Bronchial epithelial cell (primary cell): Measurements from ENCODE around the gene BLTP2. TPM values are rescaled to one million over a fixed set of nuclear protein-coding genes. Genes with fewer than 3 reads are reported as not detected.

Experiments
- DNase-seq: peaks from one replicate; pipeline ENCODE4 v3.0.0-alpha.2; 2010; ENCODE audit warnings: low read depth
- FAIRE-seq: peaks from 2 replicates; lab custom pipeline; 2011; peaks lifted over from hg19 to GRCh38; lab: Jason Lieb, UNC
- H3K27me3 ChIP-seq: 2 replicates; pipeline ENCODE4 v1.5.1; 2011; ENCODE audit warnings: low read length; ENCODE audit not compliant: control insufficient read depth, insufficient read depth
- H3K36me3 ChIP-seq: 2 replicates; pipeline ENCODE4 v1.5.1; 2011; ENCODE audit warnings: low read length; ENCODE audit not compliant: control insufficient read depth, insufficient read depth
- H3K4me3 ChIP-seq: 2 replicates; pipeline ENCODE4 v1.5.1; 2011; ENCODE audit warnings: mild to moderate bottlenecking, low read depth, low read length, control low read depth
- total RNA-seq: library from RNA; depleted of rRNA; stranded (reverse); fragments of >200 nt; gene quantifications from 2 replicates; pipeline ENCODE4 v1.2.1, GENCODE V29; 2014
- TF ChIP-seq, protein P1 (sequence below): IDR thresholded peaks from 2 replicates; pipeline ENCODE4 v1.5.1; 2011; ENCODE audit warnings: mild to moderate bottlenecking, moderate library complexity, low read length, control low read depth, inconsistent platforms; ENCODE audit not compliant: insufficient read depth, severe bottlenecking

BLTP2 gene
- total RNA-seq, 1 donor from 2014 or later, result 168 TPM

DNA sequence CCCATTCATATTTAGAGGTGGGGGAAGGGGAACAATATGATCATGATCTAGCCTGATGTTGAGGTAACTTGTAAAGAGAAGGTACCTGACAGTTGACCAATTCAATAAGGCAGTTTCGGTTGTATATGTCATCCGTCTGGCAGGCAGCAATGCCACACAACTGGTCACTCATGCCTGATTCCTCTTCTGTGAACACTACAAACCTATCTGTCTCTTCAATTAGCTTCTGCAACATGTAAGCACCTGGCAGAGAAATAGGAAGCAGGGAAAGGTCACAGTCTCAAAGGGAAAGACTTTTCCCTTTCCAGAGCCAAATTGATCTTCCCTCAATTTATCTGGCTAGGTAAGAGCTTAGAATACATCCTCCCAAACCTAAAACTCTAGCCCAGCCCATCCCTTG lies 20.8 kb downstream of the BLTP2 start:
- FAIRE-seq (no peak), DNase-seq (no peak)
- TF ChIP-seq, protein P1, sequence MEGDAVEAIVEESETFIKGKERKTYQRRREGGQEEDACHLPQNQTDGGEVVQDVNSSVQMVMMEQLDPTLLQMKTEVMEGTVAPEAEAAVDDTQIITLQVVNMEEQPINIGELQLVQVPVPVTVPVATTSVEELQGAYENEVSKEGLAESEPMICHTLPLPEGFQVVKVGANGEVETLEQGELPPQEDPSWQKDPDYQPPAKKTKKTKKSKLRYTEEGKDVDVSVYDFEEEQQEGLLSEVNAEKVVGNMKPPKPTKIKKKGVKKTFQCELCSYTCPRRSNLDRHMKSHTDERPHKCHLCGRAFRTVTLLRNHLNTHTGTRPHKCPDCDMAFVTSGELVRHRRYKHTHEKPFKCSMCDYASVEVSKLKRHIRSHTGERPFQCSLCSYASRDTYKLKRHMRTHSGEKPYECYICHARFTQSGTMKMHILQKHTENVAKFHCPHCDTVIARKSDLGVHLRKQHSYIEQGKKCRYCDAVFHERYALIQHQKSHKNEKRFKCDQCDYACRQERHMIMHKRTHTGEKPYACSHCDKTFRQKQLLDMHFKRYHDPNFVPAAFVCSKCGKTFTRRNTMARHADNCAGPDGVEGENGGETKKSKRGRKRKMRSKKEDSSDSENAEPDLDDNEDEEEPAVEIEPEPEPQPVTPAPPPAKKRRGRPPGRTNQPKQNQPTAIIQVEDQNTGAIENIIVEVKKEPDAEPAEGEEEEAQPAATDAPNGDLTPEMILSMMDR, result no peak
- peaks cover 24% of the 10 kb centered on the region for H3K36me3 ChIP-seq
- no peaks in the 10 kb centered on the region for H3K27me3 ChIP-seq
- no peak overlapping the region for H3K4me3 ChIP-seq

DNA sequence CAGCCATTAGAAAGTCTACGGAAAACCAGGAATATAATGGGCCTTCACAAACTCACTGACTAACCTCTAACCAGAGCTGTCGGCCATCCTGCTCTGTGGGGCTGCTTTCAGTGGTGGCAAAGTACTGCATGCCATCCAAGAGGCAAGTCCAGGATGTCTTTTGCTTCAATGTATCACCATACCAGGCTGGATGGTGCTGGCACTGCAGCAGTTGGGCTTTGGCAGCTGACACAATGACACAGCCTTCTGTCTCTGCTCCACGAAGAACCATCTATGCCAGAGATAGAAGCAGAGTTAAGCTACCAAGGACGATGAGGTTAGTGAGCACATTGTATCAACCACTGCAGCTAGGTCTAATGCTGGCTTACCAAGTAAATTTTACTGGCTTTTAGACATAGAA lies 21.3 kb downstream of the BLTP2 start:
- TF ChIP-seq, protein P1, result no peak
- FAIRE-seq, result no peak
- Histone ChIP-seq H3K4me3 (no peak overlapping the region), H3K27me3 (no peaks in the 10 kb centered on the region), H3K36me3 (peaks cover 26% of the 10 kb centered on the region)
- no peak for DNase-seq

DNA sequence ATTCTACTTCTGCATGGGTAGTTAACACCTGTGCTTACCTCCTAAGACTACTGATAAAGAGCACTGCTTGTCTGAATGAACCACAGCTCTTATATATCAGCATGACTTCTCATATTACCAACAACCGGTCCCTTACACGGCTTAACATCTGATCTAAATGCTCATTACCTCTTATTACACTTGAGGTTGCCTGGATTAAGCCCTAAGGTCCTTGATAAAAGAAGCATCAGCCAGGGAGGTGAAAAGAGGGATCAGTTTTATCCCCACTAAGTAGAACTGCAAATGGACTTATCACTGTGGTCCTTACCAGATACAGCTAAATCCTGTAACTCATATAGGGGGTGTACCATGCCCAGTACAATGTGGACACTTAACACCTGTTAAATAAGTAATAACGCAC lies 22.8 kb downstream of the BLTP2 start:
- TF ChIP-seq, protein P1, result no peak
- no peak for DNase-seq
- no peaks in the 10 kb centered on the region for H3K27me3 ChIP-seq
- no peak overlapping the region for H3K4me3 ChIP-seq
- FAIRE-seq, result no peak
- peaks cover 24% of the 10 kb centered on the region for H3K36me3 ChIP-seq

DNA sequence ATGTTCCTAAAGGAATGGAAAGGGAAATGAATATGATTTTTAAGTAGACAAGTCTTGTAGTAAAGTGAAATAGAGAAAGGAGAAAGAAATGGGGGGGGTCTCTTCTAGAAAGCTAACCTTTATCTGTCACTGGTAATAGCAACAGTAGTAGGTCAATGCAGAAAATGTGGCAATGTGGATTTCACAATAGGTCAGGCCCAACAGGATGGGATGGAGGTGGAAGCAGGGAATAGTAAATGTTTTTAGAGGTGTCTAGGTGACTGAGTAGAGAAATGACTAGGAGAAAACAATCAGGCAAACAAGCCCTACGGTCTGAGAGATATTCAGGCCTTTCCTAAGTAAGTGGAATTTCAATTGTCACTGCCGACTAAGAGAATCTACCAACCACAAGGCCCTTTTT lies 24.9 kb downstream of the BLTP2 start:
- Histone ChIP-seq H3K36me3 (peaks cover 34% of the 10 kb centered on the region), H3K4me3 (no peak overlapping the region), H3K27me3 (no peaks in the 10 kb centered on the region)
- FAIRE-seq (no peak), DNase-seq (no peak)
- TF ChIP-seq, protein P1, result no peak

DNA sequence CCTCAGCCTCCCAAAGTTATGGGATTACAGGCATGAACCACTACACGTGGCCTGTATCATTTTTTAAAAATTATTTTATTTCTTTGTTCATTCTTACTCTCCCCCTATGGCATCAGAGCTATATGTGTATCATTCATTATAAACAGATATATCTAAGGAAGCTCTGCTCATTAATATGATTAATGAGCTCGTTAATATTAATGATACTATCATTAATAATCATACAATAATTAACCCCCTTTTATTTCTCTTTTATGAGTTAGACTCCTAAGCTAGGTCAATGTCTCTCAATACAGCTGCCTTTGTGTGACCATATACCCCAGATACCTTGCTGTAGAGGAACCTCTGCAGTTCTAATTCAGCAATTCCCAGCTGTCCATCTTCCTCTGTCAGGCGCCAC lies 26.5 kb downstream of the BLTP2 start:
- FAIRE-seq, result no peak
- H3K36me3 ChIP-seq, result peaks cover 36% of the 10 kb centered on the region

DNA sequence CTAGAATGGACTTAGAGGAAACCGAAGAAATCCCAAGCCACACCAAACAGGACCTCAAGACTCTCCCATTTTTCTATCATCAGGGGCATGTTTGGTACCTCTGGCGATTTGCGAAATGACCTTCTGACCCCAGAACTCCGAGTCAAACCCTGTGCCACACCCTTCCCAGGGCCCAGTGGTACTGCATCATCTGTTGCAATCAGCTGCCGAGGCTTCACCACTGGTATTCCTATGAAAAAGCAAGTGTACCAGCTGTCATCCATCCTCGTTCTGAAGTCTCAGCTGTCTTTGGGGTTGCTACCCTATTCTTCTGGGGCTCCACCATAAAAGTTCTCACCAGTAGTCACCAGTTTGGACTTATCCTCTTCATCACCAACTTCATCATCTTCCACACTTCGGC lies 28.7 kb downstream of the BLTP2 start:
- Histone ChIP-seq H3K36me3 (peaks cover 33% of the 10 kb centered on the region), H3K27me3 (no peaks in the 10 kb centered on the region), H3K4me3 (no peak overlapping the region)
- DNase-seq (no peak), FAIRE-seq (no peak)
- TF ChIP-seq, protein P1, result no peak

More for the DNA sequence above, 26.5 kb downstream of the BLTP2 start:
- no peak for DNase-seq
- H3K27me3 ChIP-seq, result no peaks in the 10 kb centered on the region
- TF ChIP-seq, protein P1, result no peak
- H3K4me3 ChIP-seq, result no peak overlapping the region
